Erythroblast (primary cell): ENCODE results near the gene ANKRD33B.

Experiments used
- DNase-seq, 2 experiments: peaks; one replicate each; lab custom pipeline; 2025; lab: John Stamatoyannopoulos, UW
- GATA1 ChIP-seq: IDR thresholded peaks from 2 replicates; pipeline ENCODE4 v1.6.1; 2011; ENCODE audit warnings: low read depth, mild to moderate bottlenecking, control low read depth, low read length, moderate library complexity
- POLR2A ChIP-seq: IDR thresholded peaks from 2 replicates; pipeline ENCODE4 v1.6.1; 2011; ENCODE audit warnings: mild to moderate bottlenecking, low read length

ANKRD33B gene

DNA sequence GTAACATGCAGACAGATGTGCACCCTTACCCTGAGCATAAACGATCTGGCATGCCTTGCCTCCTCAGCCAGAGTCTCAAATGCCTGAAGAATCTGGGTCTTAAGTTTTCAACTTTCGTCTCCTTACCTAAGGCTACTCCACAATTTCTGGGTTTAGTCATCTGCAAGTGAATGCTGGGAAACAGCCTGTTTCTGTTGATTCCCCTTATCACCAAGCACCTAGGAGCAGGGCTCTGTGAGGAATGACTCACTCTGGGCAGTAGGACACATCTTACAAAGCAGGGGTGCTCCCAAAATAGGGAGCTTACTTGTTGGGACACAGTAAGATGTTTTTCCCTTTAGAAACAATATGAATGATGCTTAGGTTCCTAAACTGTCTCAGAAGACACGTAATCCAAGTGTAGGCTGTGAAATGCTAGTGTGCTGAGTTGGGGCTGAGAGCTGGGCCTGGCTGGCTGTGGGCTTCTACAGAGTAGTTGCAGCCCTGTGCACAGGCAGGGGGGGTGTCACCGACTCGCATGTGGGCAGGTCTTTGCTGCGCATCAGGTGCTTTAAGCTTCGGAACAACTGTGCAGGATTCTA is 139.1 kb downstream of the ANKRD33B start:
- DNase-seq = peak; percentile 68 to 80
- no peak for TF ChIP-seq POLR2A
- no peak for TF ChIP-seq GATA1

DNA sequence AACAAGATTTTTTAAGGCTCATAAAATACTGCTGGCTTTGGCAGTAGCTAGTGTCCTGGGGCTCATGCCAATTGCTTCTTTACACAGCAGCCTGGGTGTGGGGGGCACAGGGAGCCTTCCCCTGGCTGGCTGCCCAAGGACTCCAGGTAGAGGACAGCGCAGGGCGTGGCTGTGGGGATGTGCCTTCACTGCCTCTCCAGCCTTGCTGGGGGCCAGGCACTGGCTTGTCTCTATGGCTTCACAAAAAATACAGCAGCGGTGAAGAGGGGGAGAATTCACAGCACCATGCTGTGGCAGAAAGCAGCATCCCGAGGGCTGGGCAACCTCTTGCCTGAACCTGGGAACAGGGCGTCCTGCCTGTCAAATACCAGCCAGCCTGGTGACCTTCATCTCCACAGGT is 139.8 kb downstream of the ANKRD33B start:
- TF ChIP-seq GATA1 = no peak
- no peak for TF ChIP-seq POLR2A
- DNase-seq = no peak

DNA sequence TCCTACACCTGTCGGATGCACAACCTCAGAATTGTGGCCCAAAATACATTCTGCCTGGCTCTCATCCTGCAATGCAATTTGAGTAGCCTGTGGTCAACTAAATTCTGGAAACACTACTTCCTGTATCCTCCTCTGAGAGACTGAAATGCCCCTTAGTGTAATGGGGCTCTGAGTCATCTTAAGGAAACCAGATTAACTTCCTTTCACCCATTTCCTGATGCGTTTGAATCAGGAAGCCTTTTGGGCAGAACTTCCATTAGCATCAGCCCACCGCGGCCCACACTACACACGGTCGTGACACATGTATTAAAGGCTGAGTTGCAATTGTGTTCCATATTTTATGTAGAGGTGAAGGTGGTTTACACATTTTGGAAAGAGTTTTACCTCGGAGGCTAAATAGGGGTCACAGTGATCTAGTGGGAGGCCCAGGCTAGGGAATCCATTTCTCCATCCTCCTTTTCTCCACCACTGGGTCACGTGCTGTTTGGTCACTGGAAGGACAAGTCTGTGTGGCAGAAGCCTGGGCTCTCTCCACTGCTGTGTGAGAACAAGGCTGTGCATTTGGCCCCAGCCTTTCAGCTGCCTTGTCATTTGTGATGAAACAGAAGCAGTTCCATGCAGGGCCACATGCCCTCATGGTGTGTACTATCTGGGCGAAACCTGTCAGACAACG is 141.2 kb downstream of the ANKRD33B start:
- no peak for TF ChIP-seq GATA1
- TF ChIP-seq POLR2A = no peak
- peak in 1 of 2 experiments; percentile 28 for DNase-seq

DNA sequence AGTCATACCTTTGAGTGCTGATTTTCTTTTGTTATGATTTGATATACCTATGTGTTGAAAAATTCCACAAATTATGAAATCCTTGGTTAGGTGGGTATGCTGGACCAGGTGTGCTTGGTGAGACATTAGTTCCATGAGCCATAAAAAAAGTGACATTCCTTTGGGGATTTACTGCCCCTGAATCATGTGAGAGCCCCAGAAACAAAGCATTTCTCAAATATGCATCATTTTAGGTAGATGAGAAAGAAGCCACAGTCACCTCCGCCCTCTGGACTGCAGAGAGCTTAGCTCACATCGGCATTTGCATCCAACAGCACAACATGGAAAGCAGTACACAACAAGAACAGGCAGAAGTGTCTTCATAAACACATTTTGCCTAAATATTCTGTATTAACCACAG is 141.9 kb downstream of the ANKRD33B start:
- TF ChIP-seq GATA1 = no peak
- TF ChIP-seq POLR2A = no peak
- DNase-seq = no peak

DNA sequence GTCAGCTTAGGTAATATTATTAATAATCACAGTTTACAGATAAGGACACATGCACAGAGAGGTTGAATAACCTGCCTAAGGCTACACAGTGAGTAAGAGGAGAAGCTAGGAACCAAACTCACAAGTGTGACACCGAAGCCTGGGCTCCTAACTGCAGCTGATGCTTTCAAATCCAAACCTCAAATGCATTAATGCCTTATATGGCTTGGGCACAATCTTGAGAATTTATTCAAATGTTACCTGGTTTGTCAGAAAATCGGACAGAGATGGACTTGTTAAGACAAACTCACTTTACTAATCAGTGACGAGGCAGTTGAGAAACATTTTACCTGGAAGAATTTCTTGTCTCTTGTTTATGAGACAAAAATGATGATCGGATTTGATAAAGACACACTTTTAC is 142.5 kb downstream of the ANKRD33B start:
- TF ChIP-seq POLR2A (no peak), GATA1 (no peak)
- DNase-seq = no peak
